SKM-1 (cell line): Measurements from ENCODE around the gene AADACL2.

Experiments used
- DNase-seq: peaks from one replicate; lab custom pipeline; 2025; ENCODE audit not compliant: unreplicated experiment; lab: John Stamatoyannopoulos, UW

Gene AADACL2

GRCh38 chr3:151798466-151798865, 64.7 kb downstream of the AADACL2 start:
- DNase-seq: no peak

- no peak for DNase-seq
Measured at GRCh38 chr3:151800431-151800830, 66.7 kb downstream of the AADACL2 start.

- no peak for DNase-seq
Measured at GRCh38 chr3:151804267-151804666, 70.5 kb downstream of the AADACL2 start.

GRCh38 chr3:151806838-151807237, 73.1 kb downstream of the AADACL2 start:
- DNase-seq: no peak
